CD4-positive, alpha-beta T cell treated with Interleukin-15 for 1 hour (primary cell): ENCODE results near the gene FKBP10.
"Not testable (repeated sequence)": the region's sequence is repeated elsewhere in the genome, so short reads cannot be mapped to it uniquely, and the experiment has no call there.

Source experiments
- DNase-seq: peaks from one replicate; pipeline ENCODE4 v3.0.0-alpha.2; 2020

The FKBP10 gene

DNA sequence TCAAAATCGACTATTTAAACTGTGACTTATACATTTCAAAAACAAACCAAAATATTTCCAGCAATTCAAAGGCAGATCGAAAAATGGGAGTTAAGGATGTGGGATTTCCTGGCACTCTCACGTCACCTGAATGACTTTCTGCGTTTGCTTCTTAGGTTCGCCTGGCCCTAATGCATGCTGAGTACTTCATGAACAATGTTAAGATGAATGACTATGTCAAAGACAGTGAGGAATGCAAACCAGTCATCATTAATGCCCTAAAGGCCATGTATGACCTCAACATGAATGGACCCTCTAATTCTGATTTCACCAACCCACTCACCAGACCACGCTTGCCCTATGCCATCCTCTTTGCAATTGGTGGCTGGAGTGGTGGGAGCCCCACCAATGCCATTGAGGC lies 32.2 kb downstream of the FKBP10 start:
- DNase-seq: no peak

DNA sequence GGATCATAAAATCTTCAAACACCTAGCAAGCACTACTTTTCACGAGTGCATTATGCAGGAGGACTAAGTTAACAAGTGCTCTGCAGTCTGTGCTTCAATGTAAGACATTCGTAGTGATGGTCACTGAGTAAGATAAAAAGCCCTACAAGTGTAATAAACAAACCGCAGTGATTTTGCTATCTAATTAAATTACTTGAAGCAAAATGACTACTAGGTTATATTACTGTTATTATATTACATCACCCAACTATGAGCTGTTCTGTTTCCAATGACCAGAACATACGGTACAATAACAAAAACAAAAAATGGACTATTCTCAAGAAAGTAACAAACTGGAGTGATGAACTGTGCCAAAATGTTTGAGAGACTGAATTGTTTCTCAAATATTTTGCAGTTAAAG lies 36.0 kb downstream of the FKBP10 start:
- no peak for DNase-seq

DNA sequence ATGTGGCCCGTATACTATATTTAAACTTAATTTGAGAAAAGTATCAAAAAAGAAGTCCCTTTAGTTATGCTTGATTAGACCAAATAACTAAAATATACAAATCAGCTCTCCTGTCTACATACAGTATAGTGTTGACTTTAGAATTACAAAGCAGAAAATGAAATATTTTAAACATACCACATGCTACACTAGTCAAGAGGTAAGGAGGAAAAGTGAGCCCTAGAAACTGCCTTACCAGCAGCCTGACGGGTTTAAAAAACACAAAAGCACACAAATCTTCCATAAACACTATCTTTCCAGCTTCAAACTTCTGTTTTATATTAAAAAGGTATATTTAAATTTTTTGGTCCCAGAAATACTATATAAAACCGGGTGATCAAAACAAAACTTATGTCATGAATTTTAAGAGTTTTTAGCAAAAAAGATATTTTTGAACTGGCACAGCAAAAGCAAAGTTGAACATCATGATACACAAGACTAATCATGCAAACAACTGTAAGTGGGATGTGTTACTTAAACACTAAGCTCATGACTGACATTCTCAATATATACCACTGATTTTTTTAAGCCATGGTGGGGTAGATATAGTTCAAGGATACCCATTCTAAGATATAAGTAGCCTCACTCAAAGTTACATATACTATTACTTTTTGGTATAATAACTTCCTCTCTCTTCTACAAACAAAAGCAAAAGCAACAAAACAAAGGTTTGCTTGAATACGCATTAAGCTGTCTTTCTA lies 36.6 kb downstream of the FKBP10 start:
- no peak for DNase-seq

DNA sequence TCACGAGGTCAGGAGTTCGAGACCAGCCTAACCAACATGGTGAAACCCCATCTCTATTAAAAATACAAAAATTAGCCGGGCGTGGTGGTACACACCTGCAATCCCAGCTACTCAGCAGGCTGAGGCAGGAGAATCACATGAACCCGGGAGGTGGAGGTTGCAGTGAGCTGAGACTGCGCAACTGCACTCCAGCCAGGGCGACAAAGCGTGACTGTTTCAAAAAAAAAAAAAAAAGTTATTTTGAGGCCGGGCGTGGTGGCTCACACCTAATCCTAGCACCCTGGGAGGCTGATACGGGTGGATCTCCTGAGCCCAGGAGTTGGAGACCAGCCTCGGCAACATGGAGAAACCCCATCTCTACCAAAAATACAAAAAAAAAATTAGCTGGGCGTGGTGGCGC lies 38.6 kb downstream of the FKBP10 start:
- DNase-seq: not testable (repeated sequence)

DNA sequence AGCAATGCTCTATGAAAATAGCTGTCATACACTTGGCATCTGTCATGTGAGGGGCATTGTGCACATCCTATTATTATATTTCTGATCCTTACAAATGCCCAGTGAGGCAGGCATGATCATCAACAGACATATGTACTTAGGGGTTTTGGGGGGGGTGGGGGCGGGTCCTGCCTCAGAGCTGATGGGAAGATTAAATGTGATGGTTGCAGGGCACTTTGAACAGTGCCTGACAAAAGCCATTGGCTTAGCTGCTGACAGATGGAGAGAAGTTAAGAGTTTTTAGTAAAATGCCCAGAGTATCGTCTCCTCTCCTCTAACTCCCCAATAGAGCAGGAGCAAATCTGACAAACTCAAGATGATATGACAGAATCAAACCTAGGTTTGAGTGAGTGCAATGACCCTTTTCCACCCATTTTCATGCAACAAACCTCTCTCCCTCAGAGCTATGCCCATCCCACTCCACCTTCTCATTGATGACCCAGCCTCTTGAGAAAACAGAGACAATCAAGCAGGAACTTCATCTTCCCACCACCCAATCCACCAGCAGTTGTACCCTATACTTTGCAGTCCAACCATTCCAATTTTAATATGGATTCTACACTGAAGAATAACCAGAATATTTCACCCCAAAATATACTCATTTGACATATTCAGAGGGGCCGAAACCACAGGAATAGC lies 47.6 kb downstream of the FKBP10 start:
- DNase-seq: no peak

DNA sequence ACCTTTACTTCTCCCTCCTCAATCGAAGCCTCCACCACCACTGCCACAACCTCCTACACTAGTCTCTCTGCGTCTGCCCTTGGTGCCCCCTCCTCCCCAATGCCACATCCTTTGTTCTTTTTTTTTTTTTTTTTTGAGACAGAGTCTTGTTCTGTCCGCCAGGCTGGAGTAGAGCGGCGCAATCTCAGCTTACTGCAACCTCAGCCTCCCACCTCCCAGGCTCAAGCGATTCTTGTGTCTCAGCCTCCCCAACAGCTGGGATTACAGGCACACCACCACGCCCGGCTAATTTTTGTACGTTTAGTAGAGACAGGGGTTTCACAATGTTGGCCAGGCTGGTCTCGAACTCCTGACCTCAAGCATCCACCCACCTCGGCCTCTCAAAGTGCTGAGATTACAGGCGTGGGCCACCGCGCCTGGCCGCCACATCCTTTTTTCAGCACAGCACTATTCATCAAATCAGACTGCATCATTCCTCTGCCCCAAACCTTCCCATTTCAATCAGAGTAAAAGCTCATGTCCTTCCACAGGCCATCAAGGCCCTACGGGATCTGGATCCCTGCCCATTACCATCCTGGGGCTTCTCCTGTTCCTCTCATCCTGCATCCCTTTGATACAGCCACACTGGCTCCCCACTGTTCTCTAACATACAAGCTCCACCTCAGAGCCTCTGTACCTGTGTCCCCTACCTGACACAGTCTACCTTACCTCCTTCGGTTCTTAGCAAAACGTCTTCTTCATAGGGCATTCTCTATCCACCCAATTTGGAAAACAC lies 50.5 kb downstream of the FKBP10 start:
- DNase-seq: peak; percentile 18

DNA sequence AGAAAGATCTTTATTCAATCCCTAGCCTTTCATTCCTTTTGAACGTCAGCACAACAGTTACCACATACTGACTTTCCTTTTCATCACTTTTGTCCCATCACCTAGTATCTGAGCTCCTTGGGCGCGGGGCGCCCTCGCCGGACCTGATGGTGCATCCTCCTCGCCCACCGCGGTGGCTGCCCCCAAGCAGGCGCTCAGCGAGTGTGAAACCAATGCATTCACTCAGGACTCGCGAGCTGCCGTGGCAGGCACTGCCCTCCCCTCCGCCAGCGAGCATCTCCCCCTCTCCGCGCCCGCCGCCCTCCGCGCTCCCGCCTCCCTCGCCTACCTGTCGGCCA lies 51.7 kb downstream of the FKBP10 start:
- no peak for DNase-seq

DNA sequence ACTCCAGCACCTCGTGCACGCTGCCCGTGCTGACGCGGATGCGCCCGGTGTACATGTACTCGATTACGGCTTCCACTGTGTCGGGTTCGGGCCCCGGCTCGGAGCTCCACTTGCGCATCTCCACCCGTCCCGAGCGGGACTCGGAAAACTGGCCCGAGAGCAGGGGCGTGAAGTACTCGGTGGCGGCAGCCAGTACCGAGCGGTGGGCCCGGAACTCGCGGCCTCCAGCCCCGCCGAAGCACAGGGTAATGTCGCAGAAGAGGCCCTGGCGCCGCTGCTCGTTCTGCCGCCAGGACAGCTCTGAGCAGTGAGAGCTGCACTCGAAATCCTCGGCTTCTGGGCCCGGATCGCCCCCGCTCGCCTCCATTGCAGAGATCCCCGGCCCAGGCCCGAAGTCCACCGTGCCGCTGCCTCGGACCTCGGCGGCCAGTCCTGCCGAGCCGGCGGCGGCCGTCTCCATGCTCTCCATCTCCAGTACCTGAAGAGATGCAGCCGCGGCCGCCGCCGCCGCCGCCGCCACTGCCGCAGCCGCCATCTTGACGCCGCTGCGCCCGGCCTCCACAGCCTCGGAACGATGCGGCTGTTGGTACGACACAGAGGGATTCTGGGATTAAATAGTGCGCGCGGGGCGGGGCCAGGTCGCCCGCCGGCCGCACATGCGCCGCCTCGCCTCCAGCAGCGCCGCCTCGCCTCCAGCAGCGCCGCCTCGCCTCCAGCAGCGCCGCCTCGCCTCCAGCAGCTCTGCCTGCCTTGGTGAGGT lies 52.2 kb downstream of the FKBP10 start, which contains the start of gene KLHL11:
Gene KLHL11 (minus strand): TSS at position 588 of the 760 bp plus-strand sequence. CDS start 53 bp downstream, at position 535.
- peak; percentile 87 for DNase-seq

DNA sequence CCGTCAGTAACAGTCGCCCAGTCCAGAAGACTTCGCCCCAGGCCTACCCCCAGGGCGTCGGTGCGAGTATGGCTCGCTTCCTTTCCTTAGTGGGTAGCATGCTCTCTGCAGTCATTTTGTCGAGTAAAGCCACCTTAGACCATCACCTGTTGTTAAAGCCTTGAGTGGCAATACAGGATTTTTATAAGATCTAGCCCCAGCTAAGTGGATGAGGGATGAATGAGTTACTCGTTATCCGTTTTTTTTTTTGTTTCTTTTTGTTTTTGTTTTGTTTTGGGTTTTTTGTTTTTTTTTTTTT lies 52.7 kb downstream of the FKBP10 start:
- DNase-seq: no peak

DNA sequence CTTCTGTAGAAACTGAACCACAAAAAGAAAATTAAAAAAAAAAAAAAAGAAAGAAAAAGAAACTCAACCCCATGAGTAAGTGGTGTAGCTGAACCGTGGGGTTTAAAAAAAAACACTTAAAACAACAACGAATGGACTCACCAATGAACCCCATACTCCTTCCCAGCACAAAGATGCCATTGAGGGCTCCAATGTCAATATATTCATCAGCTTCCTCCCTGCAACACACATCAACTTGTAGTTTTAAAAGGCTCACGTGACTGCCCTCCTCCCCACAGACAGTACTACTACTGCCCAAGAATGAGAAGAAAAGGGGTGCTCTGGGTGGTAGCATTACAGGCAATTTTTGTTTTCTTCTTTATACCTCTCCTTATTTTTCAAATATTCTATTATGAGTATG lies 55.8 kb downstream of the FKBP10 start:
- DNase-seq: no peak

DNA sequence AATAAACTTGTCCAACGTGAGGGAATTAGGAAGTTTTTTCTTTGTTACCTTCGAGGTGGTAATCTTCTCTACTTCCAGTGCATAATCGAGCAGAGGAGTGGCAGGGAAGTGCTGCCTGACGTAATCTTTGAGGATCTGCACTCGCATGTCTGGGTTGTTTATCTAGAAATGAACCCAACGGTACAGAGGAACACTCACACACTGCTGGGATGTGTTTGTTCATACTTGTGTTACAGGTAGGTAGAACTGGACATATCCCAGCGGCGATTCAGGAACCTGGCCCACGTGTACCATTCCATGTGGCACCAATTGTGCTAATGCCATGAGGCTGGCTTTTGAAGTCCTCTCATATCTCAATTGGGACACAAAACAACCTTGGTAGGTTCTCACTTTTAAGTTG lies 56.6 kb downstream of the FKBP10 start:
- no peak for DNase-seq

DNA sequence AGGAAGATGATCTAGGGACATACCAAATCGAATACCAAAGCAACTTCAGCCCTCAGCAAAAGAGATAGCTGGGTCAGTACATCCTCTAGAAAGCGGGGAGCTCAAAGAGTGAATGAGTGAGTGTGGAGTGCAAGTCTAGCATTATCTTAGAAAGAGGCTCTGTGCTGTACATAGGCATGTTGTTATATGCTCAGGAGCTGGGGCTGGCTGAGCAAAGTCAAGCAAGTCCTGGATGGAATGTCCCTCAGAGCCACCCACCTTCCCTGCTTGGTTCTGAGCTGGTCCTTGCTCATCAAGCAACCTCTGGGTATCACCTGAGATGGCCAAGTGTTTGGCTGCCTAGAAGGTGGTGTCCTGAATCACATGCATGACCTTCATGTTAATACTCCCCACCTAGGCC lies 57.3 kb downstream of the FKBP10 start:
- DNase-seq: no peak

DNA sequence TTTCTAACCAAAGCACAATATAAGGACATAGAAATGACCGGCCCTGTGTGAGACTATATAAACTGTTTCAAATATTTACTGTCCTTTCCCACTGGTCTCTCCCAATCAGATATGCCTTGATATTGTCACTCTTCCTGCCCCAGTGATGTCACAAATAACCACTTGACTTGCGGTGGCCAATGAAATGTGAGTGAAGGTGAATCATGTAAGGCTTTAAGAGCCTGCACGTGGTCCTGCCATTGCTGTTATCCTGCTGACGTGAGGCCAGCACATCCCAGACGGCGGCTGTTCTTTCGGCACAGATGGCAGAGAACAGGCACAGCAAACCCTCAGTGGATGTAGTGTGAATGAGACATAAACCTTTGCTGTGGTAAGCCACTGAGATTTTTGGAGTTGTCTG lies 57.8 kb downstream of the FKBP10 start:
- no peak for DNase-seq

DNA sequence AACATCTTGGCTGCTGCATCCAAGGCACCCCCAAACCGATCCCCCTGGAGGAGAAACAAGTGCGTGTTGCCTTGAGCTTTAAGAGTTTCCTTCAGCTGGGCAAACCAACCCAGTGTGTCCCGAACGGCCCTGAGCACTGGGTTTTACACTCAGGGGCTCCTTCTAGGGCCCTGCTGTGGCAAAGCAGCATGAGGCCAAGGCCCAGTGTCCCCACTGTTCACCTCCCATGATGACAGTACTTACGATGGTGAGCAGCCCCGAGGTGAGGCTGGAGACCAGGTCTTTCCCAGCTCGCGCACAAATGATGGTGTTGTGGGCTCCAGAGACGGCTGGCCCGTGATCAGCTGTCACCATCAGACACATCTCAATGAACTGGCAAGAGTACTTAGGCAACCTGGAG lies 59.0 kb downstream of the FKBP10 start:
- DNase-seq: no peak
